K562 (cell line): Measurements from ENCODE around the gene PLCB1.

Experiments used
- CTCF ChIP-seq, 3 experiments: IDR thresholded peaks in 2 of 3; conservative IDR thresholded peaks in 1 of 3; 2 replicates each; pipeline ENCODE4 v1.5.1; 2011 to 2012; ENCODE audit warnings: low read length in 3 of 3, mild to moderate bottlenecking in 3 of 3, control low read depth in 2 of 3, improper control_type of control experiment in 1 of 3, inconsistent platforms in 1 of 3, low read depth in 1 of 3, mixed read lengths in 1 of 3, moderate library complexity in 1 of 3; ENCODE audit not compliant: insufficient read depth in 2 of 3
- HIVEP1 ChIP-seq: fragments of 250-450 bp; sonication (Bioruptor Pico); IDR thresholded peaks from 2 replicates; pipeline ENCODE4 v1.4.0; 2020; ENCODE audit warnings: mild to moderate bottlenecking
- MBD2 ChIP-seq: sonication (generic); IDR thresholded peaks from 2 replicates; pipeline ENCODE4 v1.6.1; 2016; ENCODE audit warnings: low read depth, borderline replicate concordance
- SRF ChIP-seq, 2 experiments: fragments of 250-450, 450-650 bp in 1 of 2; sonication (Bioruptor Pico) in 1 of 2; sonication (generic) in 1 of 2; formaldehyde crosslinking; IDR thresholded peaks; 2 replicates each; pipeline versions ENCODE4 v1.5.0 to v1.5.1; 2020 to 2022; ENCODE audit warnings: mild to moderate bottlenecking in 1 of 2, missing genetic modification reagents in 1 of 2
- ZBTB11 ChIP-seq, 3 experiments: fragments of 200-800 bp in 1 of 3; fragments of 250-450 bp in 1 of 3; fragments of 450-650 bp in 1 of 3; sonication (Bioruptor Pico) in 1 of 3; sonication (Bioruptor generic) in 1 of 3; formaldehyde crosslinking in 1 of 3; IDR thresholded peaks; 2 replicates each; pipeline versions ENCODE4 v1.6.1 to v1.8.0; 2016 to 2022; ENCODE audit warnings: mild to moderate bottlenecking in 2 of 3, missing genetic modification characterization in 2 of 3, missing compliant biosample characterization in 1 of 3, moderate library complexity in 1 of 3
- ZNF274 ChIP-seq: IDR thresholded peaks from 2 replicates; pipeline ENCODE4 v1.6.1; 2011; ENCODE audit warnings: low read depth, mild to moderate bottlenecking, low read length, moderate library complexity, borderline replicate concordance
- TF ChIP-seq, protein P1 (sequence below), 2 experiments: IDR thresholded peaks; 2 replicates each; pipeline ENCODE4 v1.6.1; 2011; ENCODE audit warnings: borderline replicate concordance in 1 of 2, control low read depth in 1 of 2, low read depth in 1 of 2, low read length in 1 of 2, mild to moderate bottlenecking in 1 of 2, mixed read lengths in 1 of 2, moderate library complexity in 1 of 2; ENCODE audit not compliant: insufficient read depth in 1 of 2, insufficient read length in 1 of 2, poor library complexity in 1 of 2, severe bottlenecking in 1 of 2; ENCODE audit errors: extremely low read depth in 1 of 2

GRCh38 chr20:8917084-8917483, 785.0 kb downstream of the PLCB1 start:
- TF ChIP-seq CTCF (IDR thresholded peaks at IDR 0.05 in 2 of 3, conservative IDR thresholded peaks at IDR 0.05 in 1 of 3; ENCODE audit: insufficient read depth in 2 of 3, low read depth in 1 of 3, low read length in 3 of 3) = no peak
- TF ChIP-seq, protein P1, sequence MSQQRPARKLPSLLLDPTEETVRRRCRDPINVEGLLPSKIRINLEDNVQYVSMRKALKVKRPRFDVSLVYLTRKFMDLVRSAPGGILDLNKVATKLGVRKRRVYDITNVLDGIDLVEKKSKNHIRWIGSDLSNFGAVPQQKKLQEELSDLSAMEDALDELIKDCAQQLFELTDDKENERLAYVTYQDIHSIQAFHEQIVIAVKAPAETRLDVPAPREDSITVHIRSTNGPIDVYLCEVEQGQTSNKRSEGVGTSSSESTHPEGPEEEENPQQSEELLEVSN (IDR thresholded peaks at IDR 0.05; ENCODE audit: borderline replicate concordance in 1 of 2, extremely low read depth in 1 of 2, insufficient read depth in 1 of 2, insufficient read length in 1 of 2, low read depth in 1 of 2, low read length in 1 of 2, poor library complexity in 1 of 2, severe bottlenecking in 1 of 2) = no peak
- TF ChIP-seq ZBTB11 (CRISPR knock-in tag; IDR thresholded peaks at IDR 0.05) = no peak
- TF ChIP-seq ZNF274 = no peak
- TF ChIP-seq HIVEP1 (CRISPR knock-in tag) = no peak
- no peak for TF ChIP-seq SRF (CRISPR knock-in tag; IDR thresholded peaks at IDR 0.05)
- no peak for TF ChIP-seq MBD2
